ENCODE measurements around the gene PLVAP. TPM values are rescaled to one million over a fixed set of nuclear protein-coding genes. Genes with fewer than 3 reads are reported as not detected.

PLVAP gene
- total RNA-seq, 1 donor from 2014 or later = 0.95 TPM

DNA sequence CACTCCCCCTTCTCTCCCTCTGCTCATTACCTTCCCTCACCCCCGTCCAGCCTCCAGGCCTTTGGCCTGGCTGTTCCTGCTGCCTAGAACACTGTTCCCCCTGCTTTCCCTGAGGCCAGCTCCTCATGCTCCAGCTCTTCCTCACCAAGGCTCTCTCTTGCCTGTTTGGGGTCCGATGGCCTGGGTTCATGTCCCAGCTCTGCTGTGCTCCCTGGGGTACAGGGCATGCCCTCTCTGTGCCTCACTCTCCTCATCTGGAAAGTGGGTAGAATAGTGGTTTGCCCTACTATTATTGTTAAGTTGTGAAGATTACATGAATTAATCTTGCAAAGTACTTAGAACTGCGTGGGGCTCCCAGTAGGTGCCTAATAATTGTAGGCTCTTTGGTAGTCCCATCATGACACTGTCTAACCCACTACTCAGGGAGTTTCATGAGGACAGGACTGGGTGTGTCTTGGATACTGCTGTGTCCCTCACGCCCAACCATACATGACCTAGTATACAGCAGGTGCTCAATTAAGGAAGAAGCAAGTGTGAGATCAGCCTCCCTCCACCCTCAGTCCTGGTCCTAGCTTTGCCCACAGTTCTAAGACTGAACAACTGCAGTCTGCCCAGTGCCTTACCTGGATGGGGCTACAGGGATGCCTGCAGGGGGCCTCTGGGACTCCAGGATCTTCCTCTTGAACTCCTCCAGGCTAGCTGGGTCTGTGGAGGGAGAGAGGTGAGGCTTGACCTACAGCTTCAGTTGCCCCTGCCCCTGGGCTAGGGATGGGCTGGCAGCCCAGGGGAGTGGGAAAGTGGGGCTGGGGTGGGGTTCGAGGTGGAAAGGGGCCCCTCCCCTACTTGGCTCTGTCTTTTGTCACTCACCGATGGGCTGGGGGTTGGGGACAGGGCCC lies 17.0 kb downstream of the PLVAP start:
- Histone ChIP-seq H3K4me1 (ENCODE audit: insufficient read depth, low read length) (peaks cover 8% of the 10 kb centered on the region), H3K27ac (ENCODE audit: low read depth, low read length) (no peak overlapping the region), H2AFZ (ENCODE audit: low read depth, low read length) (no peak overlapping the region), H3K9me3 (ENCODE audit: insufficient read depth, low read depth, low read length) (no peaks in the 10 kb centered on the region), H3K79me2 (ENCODE audit: insufficient read depth, low read length) (no peaks in the 10 kb centered on the region), H3K36me3 (ENCODE audit: insufficient read depth, low read length) (no peaks in the 10 kb centered on the region), H3K4me2 (ENCODE audit: low read length) (no peak overlapping the region), H3K4me3 (ENCODE audit: insufficient read depth, low read depth, low read length) (no peak overlapping the region), H3K9ac (ENCODE audit: low read length) (no peak overlapping the region), H3K27me3 (ENCODE audit: insufficient read depth, low read length) (no peaks in the 10 kb centered on the region), H4K20me1 (ENCODE audit: insufficient read depth, low read length) (no peaks in the 10 kb centered on the region)
- Mint-ChIP-seq H3K9me3 (ENCODE audit: unreplicated experiment) (peaks cover 2% of the 10 kb centered on the region), H3K4me1 (ENCODE audit: low read depth, unreplicated experiment) (no peaks in the 10 kb centered on the region), H3K27ac (ENCODE audit: unreplicated experiment) (no peak overlapping the region), H3K27me3 (ENCODE audit: low read depth, unreplicated experiment) (peaks cover 29% of the 10 kb centered on the region), H3K4me3 (ENCODE audit: unreplicated experiment) (no peak overlapping the region), H3K36me3 (ENCODE audit: low read depth, unreplicated experiment) (peaks cover 8% of the 10 kb centered on the region)
- FAIRE-seq (no peak), DNase-seq (ENCODE audit: low read depth) (no peak)
- TF ChIP-seq, protein P1, sequence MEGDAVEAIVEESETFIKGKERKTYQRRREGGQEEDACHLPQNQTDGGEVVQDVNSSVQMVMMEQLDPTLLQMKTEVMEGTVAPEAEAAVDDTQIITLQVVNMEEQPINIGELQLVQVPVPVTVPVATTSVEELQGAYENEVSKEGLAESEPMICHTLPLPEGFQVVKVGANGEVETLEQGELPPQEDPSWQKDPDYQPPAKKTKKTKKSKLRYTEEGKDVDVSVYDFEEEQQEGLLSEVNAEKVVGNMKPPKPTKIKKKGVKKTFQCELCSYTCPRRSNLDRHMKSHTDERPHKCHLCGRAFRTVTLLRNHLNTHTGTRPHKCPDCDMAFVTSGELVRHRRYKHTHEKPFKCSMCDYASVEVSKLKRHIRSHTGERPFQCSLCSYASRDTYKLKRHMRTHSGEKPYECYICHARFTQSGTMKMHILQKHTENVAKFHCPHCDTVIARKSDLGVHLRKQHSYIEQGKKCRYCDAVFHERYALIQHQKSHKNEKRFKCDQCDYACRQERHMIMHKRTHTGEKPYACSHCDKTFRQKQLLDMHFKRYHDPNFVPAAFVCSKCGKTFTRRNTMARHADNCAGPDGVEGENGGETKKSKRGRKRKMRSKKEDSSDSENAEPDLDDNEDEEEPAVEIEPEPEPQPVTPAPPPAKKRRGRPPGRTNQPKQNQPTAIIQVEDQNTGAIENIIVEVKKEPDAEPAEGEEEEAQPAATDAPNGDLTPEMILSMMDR (IDR thresholded peaks at IDR 0.05; ENCODE audit: insufficient read depth, low read depth, low read length) = no peak
- TF ChIP-seq EZH2 (IDR thresholded peaks at IDR 0.05; ENCODE audit: insufficient read depth, low read length) = no peak

DNA sequence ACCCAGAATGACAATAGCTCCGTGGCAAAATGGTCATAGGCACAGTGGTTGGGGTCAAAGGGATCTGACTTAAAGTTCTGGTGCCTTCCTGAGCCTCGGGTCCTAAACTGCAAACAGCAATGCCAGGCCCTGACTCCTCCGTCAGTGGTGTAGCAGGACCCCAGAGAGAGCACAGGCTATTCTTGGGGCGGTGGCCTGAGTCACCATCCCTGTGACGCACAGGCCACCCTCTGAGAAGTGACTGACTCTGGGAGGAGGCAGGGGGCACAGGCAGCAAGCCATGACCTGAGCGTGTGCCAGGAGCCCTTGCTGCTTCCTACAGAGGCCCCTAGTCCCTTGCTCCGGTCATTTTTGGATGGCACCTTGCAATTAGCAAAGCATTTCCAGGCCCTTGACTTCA lies 18.7 kb downstream of the PLVAP start:
- H2AFZ ChIP-seq (ENCODE audit: low read depth, low read length) = peak overlapping the region; percentile 23
- Mint-ChIP-seq H3K4me3 (ENCODE audit: unreplicated experiment) (no peak overlapping the region), H3K27ac (ENCODE audit: unreplicated experiment) (no peak overlapping the region), H3K36me3 (ENCODE audit: low read depth, unreplicated experiment) (peaks cover 3% of the 10 kb centered on the region), H3K27me3 (ENCODE audit: low read depth, unreplicated experiment) (peaks cover 26% of the 10 kb centered on the region), H3K9me3 (ENCODE audit: unreplicated experiment) (peaks cover 4% of the 10 kb centered on the region), H3K4me1 (ENCODE audit: low read depth, unreplicated experiment) (no peaks in the 10 kb centered on the region)
- no peak overlapping the region for H3K4me3 ChIP-seq (ENCODE audit: insufficient read depth, low read depth, low read length)
- no peaks in the 10 kb centered on the region for H3K9me3 ChIP-seq (ENCODE audit: insufficient read depth, low read depth, low read length)
- no peak overlapping the region for H3K27ac ChIP-seq (ENCODE audit: low read depth, low read length)
- peak overlapping the region; percentile 6 for H3K4me2 ChIP-seq (ENCODE audit: low read length)
- H3K36me3 ChIP-seq (ENCODE audit: insufficient read depth, low read length) = no peaks in the 10 kb centered on the region
- no peak for FAIRE-seq
- H3K9ac ChIP-seq (ENCODE audit: low read length) = no peak overlapping the region
- no peaks in the 10 kb centered on the region for H3K79me2 ChIP-seq (ENCODE audit: insufficient read depth, low read length)
- H3K4me1 ChIP-seq (ENCODE audit: insufficient read depth, low read length) = peaks cover 8% of the 10 kb centered on the region
- TF ChIP-seq, protein P1 (IDR thresholded peaks at IDR 0.05; ENCODE audit: insufficient read depth, low read depth, low read length) = no peak
- no peak for TF ChIP-seq EZH2 (IDR thresholded peaks at IDR 0.05; ENCODE audit: insufficient read depth, low read length)
- no peaks in the 10 kb centered on the region for H3K27me3 ChIP-seq (ENCODE audit: insufficient read depth, low read length)
- no peak for DNase-seq (ENCODE audit: low read depth)
- no peaks in the 10 kb centered on the region for H4K20me1 ChIP-seq (ENCODE audit: insufficient read depth, low read length)

DNA sequence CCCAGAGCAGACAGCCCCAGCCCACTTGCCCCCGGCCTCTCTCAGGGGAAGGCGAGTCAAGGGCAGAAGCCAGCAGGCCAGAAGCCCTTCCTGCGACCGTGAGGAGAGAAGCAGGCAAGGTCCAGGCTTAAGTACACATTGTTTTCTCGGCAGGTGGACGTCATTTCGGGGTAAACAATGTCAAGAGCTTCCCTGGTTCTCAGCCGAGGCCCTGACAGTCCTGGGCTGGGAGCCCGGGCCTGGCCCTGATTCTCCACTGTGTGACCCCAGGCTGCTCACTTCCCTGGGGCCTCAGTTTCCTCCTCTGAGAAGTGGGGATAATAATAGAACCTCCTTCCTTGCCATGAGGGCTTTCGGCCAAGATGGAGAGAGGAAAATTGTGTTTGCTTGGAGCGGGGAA lies 19.4 kb downstream of the PLVAP start:
- H3K4me3 ChIP-seq (ENCODE audit: insufficient read depth, low read depth, low read length) = no peak overlapping the region
- no peak for FAIRE-seq
- no peak for DNase-seq (ENCODE audit: low read depth)
- H3K79me2 ChIP-seq (ENCODE audit: insufficient read depth, low read length) = no peaks in the 10 kb centered on the region
- Mint-ChIP-seq H3K36me3 (ENCODE audit: low read depth, unreplicated experiment) (peaks cover 3% of the 10 kb centered on the region), H3K4me1 (ENCODE audit: low read depth, unreplicated experiment) (no peaks in the 10 kb centered on the region), H3K4me3 (ENCODE audit: unreplicated experiment) (no peak overlapping the region), H3K27me3 (ENCODE audit: low read depth, unreplicated experiment) (peaks cover 30% of the 10 kb centered on the region), H3K27ac (ENCODE audit: unreplicated experiment) (no peak overlapping the region), H3K9me3 (ENCODE audit: unreplicated experiment) (peaks cover 5% of the 10 kb centered on the region)
- TF ChIP-seq EZH2 (IDR thresholded peaks at IDR 0.05; ENCODE audit: insufficient read depth, low read length) = no peak
- TF ChIP-seq, protein P1 (IDR thresholded peaks at IDR 0.05; ENCODE audit: insufficient read depth, low read depth, low read length) = no peak
- no peaks in the 10 kb centered on the region for H3K27me3 ChIP-seq (ENCODE audit: insufficient read depth, low read length)
- no peaks in the 10 kb centered on the region for H4K20me1 ChIP-seq (ENCODE audit: insufficient read depth, low read length)
- no peak overlapping the region for H3K4me2 ChIP-seq (ENCODE audit: low read length)
- H3K4me1 ChIP-seq (ENCODE audit: insufficient read depth, low read length) = peaks cover 8% of the 10 kb centered on the region
- no peak overlapping the region for H2AFZ ChIP-seq (ENCODE audit: low read depth, low read length)
- H3K36me3 ChIP-seq (ENCODE audit: insufficient read depth, low read length) = no peaks in the 10 kb centered on the region
- H3K9me3 ChIP-seq (ENCODE audit: insufficient read depth, low read depth, low read length) = no peaks in the 10 kb centered on the region
- H3K9ac ChIP-seq (ENCODE audit: low read length) = no peak overlapping the region
- no peak overlapping the region for H3K27ac ChIP-seq (ENCODE audit: low read depth, low read length)
